GM12875 (cell line): ENCODE measurements around the gene ATP8B4.

Source experiments
- H3K4me3 ChIP-seq: one replicate; pipeline ENCODE4 v1.5.1; 2011; ENCODE audit warnings: low read depth, low read length, control low read depth
- CTCF ChIP-seq: IDR thresholded peaks from 2 replicates; pipeline ENCODE4 v1.5.1; 2011; ENCODE audit warnings: low read depth, mild to moderate bottlenecking, control low read depth, inconsistent platforms, low read length, moderate library complexity, borderline replicate concordance; ENCODE audit not compliant: insufficient read depth

ATP8B4 gene

DNA sequence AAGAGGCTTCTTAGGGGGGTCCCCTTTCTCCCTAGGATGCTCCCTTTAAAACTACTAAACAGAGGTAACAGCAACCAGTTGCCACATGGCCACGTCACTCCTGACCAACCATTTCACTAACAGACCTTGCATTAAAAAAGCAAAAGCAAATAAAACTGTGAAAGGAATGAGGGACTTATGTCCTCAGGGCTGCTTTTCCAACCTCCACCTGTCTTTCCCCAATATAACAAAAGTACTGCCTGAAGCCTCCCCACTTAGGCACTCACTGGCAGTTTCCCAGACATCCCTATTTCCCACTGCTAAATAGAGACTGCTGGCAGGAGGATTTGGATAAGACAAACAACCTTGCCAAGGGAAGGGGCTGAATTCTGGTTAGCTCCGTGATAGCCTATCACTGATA is 130.3 kb downstream of the ATP8B4 start:
- no peak for TF ChIP-seq CTCF
- H3K4me3 ChIP-seq: no peak overlapping the region

DNA sequence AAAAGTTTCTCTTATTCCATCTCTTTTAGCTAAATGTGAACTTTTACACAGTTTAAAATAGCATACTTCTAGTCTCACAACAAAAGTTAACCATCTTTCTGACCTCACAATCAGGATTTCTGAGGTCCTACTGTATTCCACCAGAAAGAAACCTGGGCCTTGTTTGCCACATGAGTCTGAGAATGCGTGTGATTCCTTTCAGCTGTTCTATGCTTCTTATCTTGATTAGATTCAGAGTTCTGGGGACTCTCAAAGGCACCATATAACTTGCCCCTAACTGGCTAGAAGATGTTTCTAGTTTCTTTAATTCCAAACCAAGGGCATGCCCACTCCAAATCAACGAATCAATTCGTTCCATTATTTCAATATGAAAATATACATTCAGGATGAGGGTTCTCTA is 131.1 kb downstream of the ATP8B4 start:
- TF ChIP-seq CTCF: no peak

GRCh38 chr15:49987198-49987785 is 131.7 kb downstream of the ATP8B4 start:
- H3K4me3 ChIP-seq: no peak overlapping the region
- no peak for TF ChIP-seq CTCF

More for the DNA sequence above, 131.1 kb downstream of the ATP8B4 start:
- no peak overlapping the region for H3K4me3 ChIP-seq

DNA sequence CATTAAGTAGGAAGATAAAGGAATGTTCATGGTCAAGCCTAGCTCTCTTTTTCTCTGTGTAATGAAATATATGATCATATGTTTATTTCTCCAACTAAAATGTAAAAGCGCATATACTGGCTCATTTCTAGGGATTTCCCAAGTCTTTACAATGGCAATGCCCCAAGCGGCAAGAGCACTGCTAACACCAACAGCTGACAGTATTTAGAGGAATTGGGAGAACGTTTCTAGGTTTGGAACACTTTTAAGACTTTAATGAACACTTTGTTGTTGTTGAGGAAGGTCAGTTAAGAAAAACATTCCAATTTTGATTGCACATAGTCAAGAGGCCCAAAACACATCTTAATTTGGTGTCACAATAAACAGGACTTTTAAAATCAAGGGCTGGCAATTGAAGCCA is 132.7 kb downstream of the ATP8B4 start:
- H3K4me3 ChIP-seq: no peak overlapping the region
- TF ChIP-seq CTCF: no peak

DNA sequence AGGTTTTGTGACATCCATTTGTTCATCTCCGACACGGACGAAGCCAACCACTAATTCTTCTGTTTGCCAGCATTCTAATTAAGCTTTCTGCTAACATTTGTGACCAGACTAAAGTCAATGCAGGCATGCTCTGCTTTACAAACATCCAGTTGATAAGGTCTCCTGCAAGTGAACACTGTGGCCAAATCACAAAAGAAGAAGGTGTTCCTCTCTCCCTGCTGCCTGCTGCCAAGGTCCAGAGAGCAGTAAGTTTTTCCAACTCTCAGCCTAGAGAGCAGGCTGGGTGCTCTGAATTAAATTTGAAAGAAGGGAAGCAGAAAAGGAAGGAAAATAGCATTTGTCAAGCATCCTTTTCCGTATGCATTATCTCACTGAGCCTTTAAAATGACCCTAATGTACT is 133.6 kb downstream of the ATP8B4 start:
- H3K4me3 ChIP-seq: no peak overlapping the region
- TF ChIP-seq CTCF: no peak

DNA sequence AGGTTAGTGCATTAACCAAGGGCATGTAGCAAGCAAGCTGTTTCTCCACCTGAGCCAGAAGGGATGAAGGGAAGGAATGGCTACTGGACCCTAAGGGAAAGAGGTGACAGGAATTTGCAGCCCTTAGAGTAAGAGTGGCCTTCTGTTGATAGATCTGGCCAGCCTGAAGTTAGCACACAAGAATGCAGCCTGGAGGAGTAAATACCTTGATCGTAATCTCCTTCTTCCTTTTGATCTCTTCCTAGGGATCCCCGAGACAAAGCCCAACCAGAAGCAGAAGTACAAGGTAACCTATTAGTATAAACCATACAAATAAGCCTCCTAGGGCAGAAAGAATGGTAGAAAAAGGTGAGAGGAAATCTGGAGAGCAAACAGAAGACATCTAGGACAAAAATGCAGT is 134.6 kb downstream of the ATP8B4 start:
- no peak for TF ChIP-seq CTCF

DNA sequence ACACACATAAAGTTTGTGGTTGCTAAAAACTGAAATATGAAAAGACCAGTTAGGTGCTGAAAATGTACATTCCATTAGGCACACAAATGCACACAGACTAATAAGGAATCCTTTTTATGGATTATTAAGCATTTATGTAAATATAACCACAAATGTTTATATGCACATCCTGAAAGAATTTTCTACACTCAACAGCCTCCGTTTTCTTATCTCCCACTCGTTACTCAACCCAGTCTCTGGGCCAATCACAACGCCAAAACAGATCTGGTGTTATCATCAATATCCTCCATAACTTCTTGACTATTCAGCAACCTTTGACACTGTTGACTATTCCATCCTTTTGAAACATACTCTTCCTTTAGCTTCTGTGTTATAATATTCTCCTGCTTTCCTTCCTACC is 136.4 kb downstream of the ATP8B4 start:
- no peak overlapping the region for H3K4me3 ChIP-seq
- no peak for TF ChIP-seq CTCF

More for the DNA sequence above, 134.6 kb downstream of the ATP8B4 start:
- H3K4me3 ChIP-seq: no peak overlapping the region
